ENCODE results near the gene PJVK. TPM values are rescaled to one million over a fixed set of nuclear protein-coding genes. Genes with fewer than 3 reads are reported as not detected.
A peak's percentile ranks its signal among the peaks of the same experiment; 100 is the strongest.

The PJVK gene
- total and polyA plus RNA-seq, 2 of the 13 experiments (the other 11 are each of a cell fraction or from before 2014, with no cell fraction given), result 1.2 to 2.6 TPM

DNA sequence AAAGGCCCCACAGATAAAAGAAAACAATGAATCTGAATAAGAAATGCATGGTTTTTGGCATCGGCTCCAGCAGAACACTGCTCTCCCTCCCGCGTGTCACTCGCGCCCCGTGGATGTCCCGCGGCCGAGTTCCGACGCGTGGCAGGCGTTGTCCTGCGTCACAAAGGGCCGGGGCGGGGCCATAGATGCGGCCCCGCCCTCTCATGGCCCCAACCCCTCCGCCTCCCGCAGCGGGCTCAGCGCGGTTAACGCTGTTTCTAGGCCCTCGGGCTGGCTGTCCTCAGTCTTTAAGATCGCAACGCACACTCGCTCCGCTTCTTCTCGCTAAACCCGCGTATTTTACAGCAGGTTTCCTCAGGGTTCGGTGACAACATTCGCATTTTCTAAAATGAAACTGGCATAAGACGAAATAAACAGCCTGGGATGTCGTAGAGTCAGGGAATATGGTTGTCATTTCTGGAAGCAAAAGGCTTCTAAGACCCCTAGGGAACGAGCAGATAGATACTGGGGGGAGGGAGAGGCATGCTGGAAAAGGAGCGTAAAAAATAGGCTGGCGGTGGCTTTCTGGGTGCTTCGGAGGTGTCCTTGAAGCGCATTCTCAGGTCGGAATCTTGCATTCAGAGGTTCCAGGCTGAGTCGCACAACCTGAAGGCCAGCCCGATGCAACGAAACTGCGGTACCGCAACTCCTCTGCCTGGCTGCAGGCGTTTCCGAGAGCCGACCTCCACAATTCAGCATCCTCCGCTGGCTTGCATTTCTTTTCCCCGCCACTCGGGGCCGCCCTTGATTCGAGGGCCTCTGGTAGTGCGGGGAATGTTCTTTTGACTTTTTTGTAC, 27.5 kb downstream of the PJVK start, which contains the start of gene FKBP7 (continued):
- TF ChIP-seq, protein P1, sequence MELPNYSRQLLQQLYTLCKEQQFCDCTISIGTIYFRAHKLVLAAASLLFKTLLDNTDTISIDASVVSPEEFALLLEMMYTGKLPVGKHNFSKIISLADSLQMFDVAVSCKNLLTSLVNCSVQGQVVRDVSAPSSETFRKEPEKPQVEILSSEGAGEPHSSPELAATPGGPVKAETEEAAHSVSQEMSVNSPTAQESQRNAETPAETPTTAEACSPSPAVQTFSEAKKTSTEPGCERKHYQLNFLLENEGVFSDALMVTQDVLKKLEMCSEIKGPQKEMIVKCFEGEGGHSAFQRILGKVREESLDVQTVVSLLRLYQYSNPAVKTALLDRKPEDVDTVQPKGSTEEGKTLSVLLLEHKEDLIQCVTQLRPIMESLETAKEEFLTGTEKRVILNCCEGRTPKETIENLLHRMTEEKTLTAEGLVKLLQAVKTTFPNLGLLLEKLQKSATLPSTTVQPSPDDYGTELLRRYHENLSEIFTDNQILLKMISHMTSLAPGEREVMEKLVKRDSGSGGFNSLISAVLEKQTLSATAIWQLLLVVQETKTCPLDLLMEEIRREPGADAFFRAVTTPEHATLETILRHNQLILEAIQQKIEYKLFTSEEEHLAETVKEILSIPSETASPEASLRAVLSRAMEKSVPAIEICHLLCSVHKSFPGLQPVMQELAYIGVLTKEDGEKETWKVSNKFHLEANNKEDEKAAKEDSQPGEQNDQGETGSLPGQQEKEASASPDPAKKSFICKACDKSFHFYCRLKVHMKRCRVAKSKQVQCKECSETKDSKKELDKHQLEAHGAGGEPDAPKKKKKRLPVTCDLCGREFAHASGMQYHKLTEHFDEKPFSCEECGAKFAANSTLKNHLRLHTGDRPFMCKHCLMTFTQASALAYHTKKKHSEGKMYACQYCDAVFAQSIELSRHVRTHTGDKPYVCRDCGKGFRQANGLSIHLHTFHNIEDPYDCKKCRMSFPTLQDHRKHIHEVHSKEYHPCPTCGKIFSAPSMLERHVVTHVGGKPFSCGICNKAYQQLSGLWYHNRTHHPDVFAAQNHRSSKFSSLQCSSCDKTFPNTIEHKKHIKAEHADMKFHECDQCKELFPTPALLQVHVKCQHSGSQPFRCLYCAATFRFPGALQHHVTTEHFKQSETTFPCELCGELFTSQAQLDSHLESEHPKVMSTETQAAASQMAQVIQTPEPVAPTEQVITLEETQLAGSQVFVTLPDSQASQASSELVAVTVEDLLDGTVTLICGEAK (IDR thresholded peaks at IDR 0.05), result no peak
- TF ChIP-seq, protein P1 (CRISPR knock-in tag; IDR thresholded peaks at IDR 0.05), result no peak
- TF ChIP-seq, protein P2, sequence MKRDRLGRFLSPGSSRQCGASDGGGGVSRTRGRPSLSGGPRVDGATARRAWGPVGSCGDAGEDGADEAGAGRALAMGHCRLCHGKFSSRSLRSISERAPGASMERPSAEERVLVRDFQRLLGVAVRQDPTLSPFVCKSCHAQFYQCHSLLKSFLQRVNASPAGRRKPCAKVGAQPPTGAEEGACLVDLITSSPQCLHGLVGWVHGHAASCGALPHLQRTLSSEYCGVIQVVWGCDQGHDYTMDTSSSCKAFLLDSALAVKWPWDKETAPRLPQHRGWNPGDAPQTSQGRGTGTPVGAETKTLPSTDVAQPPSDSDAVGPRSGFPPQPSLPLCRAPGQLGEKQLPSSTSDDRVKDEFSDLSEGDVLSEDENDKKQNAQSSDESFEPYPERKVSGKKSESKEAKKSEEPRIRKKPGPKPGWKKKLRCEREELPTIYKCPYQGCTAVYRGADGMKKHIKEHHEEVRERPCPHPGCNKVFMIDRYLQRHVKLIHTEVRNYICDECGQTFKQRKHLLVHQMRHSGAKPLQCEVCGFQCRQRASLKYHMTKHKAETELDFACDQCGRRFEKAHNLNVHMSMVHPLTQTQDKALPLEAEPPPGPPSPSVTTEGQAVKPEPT (CRISPR knock-in tag; IDR thresholded peaks at IDR 0.05; ENCODE audit: low read depth), result no peak
- peak; percentile 84 for TF ChIP-seq ZC3H13 (CRISPR knock-in tag; IDR thresholded peaks at IDR 0.05)
- TF ChIP-seq CHCHD3 (CRISPR knock-in tag; IDR thresholded peaks at IDR 0.05), result no peak
- 0 out of 2 replicates have a peak, but pooled peaks have one; percentile 35 for TF ChIP-seq ZNF383 (CRISPR knock-in tag; IDR thresholded peaks at IDR 0.05; ENCODE audit: borderline replicate concordance)
- TF ChIP-seq JUNB (CRISPR knock-in tag; IDR thresholded peaks at IDR 0.05; ENCODE audit: borderline replicate concordance), result no peak; the same call in 1 of the 2 replicates
- TF ChIP-seq, protein P3, sequence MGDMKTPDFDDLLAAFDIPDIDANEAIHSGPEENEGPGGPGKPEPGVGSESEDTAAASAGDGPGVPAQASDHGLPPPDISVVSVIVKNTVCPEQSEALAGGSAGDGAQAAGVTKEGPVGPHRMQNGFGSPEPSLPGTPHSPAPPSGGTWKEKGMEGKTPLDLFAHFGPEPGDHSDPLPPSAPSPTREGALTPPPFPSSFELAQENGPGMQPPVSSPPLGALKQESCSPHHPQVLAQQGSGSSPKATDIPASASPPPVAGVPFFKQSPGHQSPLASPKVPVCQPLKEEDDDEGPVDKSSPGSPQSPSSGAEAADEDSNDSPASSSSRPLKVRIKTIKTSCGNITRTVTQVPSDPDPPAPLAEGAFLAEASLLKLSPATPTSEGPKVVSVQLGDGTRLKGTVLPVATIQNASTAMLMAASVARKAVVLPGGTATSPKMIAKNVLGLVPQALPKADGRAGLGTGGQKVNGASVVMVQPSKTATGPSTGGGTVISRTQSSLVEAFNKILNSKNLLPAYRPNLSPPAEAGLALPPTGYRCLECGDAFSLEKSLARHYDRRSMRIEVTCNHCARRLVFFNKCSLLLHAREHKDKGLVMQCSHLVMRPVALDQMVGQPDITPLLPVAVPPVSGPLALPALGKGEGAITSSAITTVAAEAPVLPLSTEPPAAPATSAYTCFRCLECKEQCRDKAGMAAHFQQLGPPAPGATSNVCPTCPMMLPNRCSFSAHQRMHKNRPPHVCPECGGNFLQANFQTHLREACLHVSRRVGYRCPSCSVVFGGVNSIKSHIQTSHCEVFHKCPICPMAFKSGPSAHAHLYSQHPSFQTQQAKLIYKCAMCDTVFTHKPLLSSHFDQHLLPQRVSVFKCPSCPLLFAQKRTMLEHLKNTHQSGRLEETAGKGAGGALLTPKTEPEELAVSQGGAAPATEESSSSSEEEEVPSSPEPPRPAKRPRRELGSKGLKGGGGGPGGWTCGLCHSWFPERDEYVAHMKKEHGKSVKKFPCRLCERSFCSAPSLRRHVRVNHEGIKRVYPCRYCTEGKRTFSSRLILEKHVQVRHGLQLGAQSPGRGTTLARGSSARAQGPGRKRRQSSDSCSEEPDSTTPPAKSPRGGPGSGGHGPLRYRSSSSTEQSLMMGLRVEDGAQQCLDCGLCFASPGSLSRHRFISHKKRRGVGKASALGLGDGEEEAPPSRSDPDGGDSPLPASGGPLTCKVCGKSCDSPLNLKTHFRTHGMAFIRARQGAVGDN (CRISPR knock-in tag; IDR thresholded peaks at IDR 0.05), result peak; percentile 92
- TF ChIP-seq ATF1 (CRISPR knock-in tag; IDR thresholded peaks at IDR 0.05), result peak; percentile 85
- TF ChIP-seq RAD21 (CRISPR knock-in tag; IDR thresholded peaks at IDR 0.05), result peak; percentile 43; the same call in 1 of the 2 replicates
- TF ChIP-seq SRSF1 (optimal IDR thresholded peaks at IDR 0.05; ENCODE audit: low read depth, low read length), result peak; percentile 26
